Measurements from ENCODE around the gene ASB18. TPM values are rescaled to one million over a fixed set of nuclear protein-coding genes. Genes with fewer than 3 reads are reported as not detected.

ASB18 gene
- total RNA-seq, 1 donor: not detected

GRCh38 chr2:236184701-236185100 lies 79.5 kb downstream of the ASB18 start:
- H3K4me3 ChIP-seq (ENCODE audit: low read depth, low read length): no peak overlapping the region
- no peak for DNase-seq (ENCODE audit: low read depth)
- TF ChIP-seq CTCF (IDR thresholded peaks at IDR 0.05; ENCODE audit: insufficient read depth, low read length): no peak

- no peak overlapping the region for H3K4me3 ChIP-seq (ENCODE audit: low read depth, low read length)
- TF ChIP-seq CTCF (IDR thresholded peaks at IDR 0.05; ENCODE audit: insufficient read depth, low read length): peak; percentile 62
- DNase-seq (ENCODE audit: low read depth): peak; percentile 70
Measured at GRCh38 chr2:236180831-236181453, 83.3 kb downstream of the ASB18 start.

DNA sequence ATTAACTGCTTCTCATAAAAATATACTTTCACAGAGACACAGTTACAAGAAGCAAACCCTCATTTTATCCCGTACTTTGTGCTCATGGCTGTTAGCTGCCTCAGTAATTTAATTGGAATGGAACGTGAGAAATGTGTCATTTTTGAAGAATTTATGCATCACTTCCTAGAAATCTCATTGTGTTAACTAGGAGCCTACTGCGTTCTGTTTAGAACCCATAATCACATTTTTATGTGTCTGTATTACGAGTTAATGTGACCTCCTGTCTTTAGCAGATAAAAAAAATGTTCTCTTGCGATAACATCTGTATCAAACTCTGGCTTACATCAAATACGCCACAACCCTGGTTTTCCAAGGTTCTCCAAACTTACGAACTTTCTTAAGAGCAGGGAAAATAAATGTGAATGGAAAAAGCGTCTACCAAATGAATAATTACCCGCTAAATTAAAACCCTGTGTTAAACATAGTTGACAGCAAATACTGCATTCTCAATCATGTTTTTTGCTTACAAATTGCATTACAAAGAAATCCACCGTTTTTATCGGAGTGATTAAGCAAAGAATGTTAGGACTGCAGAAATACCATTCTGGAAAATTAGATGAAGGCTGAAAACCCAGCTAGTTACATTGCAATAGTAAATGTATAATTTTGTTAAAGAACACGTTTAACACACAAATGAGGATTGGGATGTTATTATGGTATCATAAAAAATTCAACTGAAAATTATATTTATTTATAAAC lies 84.0 kb downstream of the ASB18 start:
- DNase-seq (ENCODE audit: low read depth): peak; percentile 28
- no peak for TF ChIP-seq CTCF (IDR thresholded peaks at IDR 0.05; ENCODE audit: insufficient read depth, low read length)
- no peak overlapping the region for H3K4me3 ChIP-seq (ENCODE audit: low read depth, low read length)

- no peak for DNase-seq (ENCODE audit: low read depth)
- TF ChIP-seq CTCF (IDR thresholded peaks at IDR 0.05; ENCODE audit: insufficient read depth, low read length): no peak
- peak overlapping the region; percentile 17 for H3K4me3 ChIP-seq (ENCODE audit: low read depth, low read length)
Measured at GRCh38 chr2:236179236-236180075, 84.8 kb downstream of the ASB18 start.

- H3K4me3 ChIP-seq (ENCODE audit: low read depth, low read length): no peak overlapping the region
- no peak for TF ChIP-seq CTCF (IDR thresholded peaks at IDR 0.05; ENCODE audit: insufficient read depth, low read length)
- DNase-seq (ENCODE audit: low read depth): no peak
Measured at GRCh38 chr2:236178890-236179235, 85.3 kb downstream of the ASB18 start.

DNA sequence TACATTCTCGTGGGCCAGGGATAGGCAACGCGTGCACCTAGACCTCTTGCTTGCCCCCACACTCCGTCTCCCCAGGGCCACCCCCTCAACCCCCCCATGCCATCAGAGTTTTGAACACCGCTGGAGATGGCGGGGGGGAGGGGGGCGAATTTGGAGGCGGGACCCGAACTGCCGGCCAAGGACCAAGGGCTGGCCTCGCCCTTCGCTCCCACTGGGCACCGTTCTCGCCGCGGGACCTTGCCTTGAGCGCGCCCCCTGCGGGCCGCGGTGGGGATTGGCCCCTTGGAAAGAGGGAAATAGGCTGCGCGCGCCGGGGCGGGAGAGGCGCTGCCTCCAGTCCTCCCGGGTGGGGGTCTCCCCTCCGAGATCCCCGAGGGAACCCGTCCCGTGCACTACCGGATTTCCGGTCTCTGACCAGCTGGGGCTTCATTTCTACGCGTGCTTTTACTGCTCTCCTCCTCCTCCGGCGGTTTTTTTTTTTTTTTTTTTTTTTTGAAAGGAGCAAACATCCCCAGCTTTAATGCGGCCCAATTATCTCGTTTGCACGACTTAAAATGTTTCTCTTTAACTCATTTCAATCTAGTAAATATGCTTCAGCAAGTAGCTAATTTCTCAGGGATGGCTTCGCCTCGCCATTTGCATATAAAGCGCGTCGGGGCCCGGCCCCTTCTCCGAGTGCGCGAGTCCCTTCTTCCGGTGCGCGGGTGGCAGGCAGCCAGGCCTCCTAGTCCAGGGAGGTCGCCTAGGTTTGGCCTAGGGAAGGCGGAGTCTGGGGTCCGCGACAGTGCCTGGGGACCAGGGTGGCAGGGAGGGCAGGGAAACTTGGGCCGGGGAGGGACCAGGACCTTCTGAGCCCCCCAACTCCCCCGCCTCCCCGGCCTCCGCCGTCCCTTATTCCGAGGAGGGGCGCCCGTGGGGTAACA lies 86.0 kb downstream of the ASB18 start:
- TF ChIP-seq CTCF (IDR thresholded peaks at IDR 0.05; ENCODE audit: insufficient read depth, low read length): peak; percentile 83
- DNase-seq (ENCODE audit: low read depth): peak; percentile 37
- H3K4me3 ChIP-seq (ENCODE audit: low read depth, low read length): peak overlapping the region; percentile 58
